Measurements from ENCODE around the gene ADAMTSL1.

GRCh38 chr9:18673179-18673578 is 199.2 kb downstream of the ADAMTSL1 start:
- TF ChIP-seq CTCF (IDR thresholded peaks at IDR 0.05), result no peak
- TF ChIP-seq POLR2A (IDR thresholded peaks at IDR 0.05), result no peak
- no peak for TF ChIP-seq EP300 (IDR thresholded peaks at IDR 0.05)
